Measurements from ENCODE around the gene LTN1. TPM values are rescaled to one million over a fixed set of nuclear protein-coding genes. Genes with fewer than 3 reads are reported as not detected.
A peak's percentile ranks its signal among the peaks of the same experiment; 100 is the strongest.

LTN1 gene
- total and polyA plus RNA-seq, 2 of the 13 experiments (the other 11 are each of a cell fraction or from before 2014, with no cell fraction given) = 6.7 to 24.6 TPM

DNA sequence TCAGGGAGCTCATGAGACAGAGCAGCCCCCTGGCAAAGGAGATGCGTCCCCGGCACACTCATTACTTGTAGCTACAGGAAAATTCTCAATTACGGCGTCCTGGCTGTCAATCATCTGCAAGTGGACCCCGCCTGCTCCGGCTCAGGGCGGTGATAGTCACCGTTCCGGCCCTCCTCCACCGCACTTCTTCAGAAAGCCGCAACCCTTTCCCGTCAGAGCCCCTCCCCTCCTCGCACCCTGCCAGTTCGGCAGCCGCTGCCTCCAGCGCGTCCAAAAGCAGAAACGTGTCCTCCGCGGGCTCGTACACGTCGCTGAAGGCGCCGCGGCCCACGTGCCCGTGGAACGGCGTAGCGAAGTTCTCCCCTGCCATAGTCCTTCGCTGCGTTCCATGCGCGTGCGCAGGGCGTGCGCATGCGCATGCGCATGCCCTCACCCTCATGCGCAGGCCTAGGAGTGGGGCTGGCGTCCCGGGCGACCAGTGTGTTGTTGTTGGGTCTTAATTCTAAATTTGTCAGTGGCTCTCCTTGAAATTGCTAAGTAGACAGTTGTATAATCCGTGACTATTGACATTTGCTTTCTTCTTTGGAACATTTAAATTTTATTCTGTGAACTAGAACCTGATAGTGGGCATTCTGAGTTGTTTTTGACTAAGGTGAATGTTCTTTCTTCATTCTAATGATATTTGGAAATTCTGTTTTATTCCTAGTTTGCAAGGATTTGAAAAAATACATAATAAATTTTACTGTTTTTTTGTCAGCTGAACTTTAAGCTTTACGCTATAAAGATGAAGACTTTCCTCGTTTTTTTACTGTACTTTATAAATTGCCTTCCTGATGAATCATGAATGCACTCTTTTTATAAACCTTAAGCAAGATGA lies 107.5 kb downstream of the LTN1 start (continued):
- TF ChIP-seq, protein P1, sequence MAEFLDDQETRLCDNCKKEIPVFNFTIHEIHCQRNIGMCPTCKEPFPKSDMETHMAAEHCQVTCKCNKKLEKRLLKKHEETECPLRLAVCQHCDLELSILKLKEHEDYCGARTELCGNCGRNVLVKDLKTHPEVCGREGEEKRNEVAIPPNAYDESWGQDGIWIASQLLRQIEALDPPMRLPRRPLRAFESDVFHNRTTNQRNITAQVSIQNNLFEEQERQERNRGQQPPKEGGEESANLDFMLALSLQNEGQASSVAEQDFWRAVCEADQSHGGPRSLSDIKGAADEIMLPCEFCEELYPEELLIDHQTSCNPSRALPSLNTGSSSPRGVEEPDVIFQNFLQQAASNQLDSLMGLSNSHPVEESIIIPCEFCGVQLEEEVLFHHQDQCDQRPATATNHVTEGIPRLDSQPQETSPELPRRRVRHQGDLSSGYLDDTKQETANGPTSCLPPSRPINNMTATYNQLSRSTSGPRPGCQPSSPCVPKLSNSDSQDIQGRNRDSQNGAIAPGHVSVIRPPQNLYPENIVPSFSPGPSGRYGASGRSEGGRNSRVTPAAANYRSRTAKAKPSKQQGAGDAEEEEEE (CRISPR knock-in tag; IDR thresholded peaks at IDR 0.05; ENCODE audit: borderline replicate concordance) = no peak
- TF ChIP-seq, protein P2, sequence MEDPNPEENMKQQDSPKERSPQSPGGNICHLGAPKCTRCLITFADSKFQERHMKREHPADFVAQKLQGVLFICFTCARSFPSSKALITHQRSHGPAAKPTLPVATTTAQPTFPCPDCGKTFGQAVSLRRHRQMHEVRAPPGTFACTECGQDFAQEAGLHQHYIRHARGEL (CRISPR knock-in tag; IDR thresholded peaks at IDR 0.05) = peak; percentile 88; the same call in 1 of the 2 replicates
- peak; percentile 99 for TF ChIP-seq ZNF563 (CRISPR knock-in tag; IDR thresholded peaks at IDR 0.05)
- peak; percentile 91 for TF ChIP-seq ZNF574 (CRISPR knock-in tag; IDR thresholded peaks at IDR 0.05)
- TF ChIP-seq ZNF296 (CRISPR knock-in tag; conservative IDR thresholded peaks at IDR 0.05) = peak; percentile 83; the same call in 1 of the 2 replicates
- TF ChIP-seq KDM2A (CRISPR knock-in tag; IDR thresholded peaks at IDR 0.05; ENCODE audit: borderline replicate concordance, low read depth) = peak; percentile 98
- TF ChIP-seq, protein P3, sequence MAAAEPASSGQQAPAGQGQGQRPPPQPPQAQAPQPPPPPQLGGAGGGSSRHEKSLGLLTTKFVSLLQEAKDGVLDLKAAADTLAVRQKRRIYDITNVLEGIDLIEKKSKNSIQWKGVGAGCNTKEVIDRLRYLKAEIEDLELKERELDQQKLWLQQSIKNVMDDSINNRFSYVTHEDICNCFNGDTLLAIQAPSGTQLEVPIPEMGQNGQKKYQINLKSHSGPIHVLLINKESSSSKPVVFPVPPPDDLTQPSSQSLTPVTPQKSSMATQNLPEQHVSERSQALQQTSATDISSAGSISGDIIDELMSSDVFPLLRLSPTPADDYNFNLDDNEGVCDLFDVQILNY (CRISPR knock-in tag; conservative IDR thresholded peaks at IDR 0.05) = peak; percentile 81; the same call in 1 of the 2 replicates
- TF ChIP-seq CSRNP2 (CRISPR knock-in tag; conservative IDR thresholded peaks at IDR 0.05; ENCODE audit: low read depth) = peak; percentile 61; the same call in 1 of the 2 replicates
- peak; percentile 76 for TF ChIP-seq NR2C2 (CRISPR knock-in tag; IDR thresholded peaks at IDR 0.05; ENCODE audit: borderline replicate concordance)
- TF ChIP-seq ZKSCAN8 (CRISPR knock-in tag; IDR thresholded peaks at IDR 0.05; ENCODE audit: borderline replicate concordance) = peak; percentile 80; the same call in 1 of the 2 replicates
- no peak for TF ChIP-seq SCMH1 (CRISPR knock-in tag; IDR thresholded peaks at IDR 0.05; ENCODE audit: borderline replicate concordance)
- TF ChIP-seq, protein P4, sequence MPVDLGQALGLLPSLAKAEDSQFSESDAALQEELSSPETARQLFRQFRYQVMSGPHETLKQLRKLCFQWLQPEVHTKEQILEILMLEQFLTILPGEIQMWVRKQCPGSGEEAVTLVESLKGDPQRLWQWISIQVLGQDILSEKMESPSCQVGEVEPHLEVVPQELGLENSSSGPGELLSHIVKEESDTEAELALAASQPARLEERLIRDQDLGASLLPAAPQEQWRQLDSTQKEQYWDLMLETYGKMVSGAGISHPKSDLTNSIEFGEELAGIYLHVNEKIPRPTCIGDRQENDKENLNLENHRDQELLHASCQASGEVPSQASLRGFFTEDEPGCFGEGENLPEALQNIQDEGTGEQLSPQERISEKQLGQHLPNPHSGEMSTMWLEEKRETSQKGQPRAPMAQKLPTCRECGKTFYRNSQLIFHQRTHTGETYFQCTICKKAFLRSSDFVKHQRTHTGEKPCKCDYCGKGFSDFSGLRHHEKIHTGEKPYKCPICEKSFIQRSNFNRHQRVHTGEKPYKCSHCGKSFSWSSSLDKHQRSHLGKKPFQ (CRISPR knock-in tag; IDR thresholded peaks at IDR 0.05; ENCODE audit: insufficient replicate concordance) = peak; percentile 92
- peak; percentile 92 for TF ChIP-seq HOXA5 (CRISPR knock-in tag; IDR thresholded peaks at IDR 0.05)
- peak; percentile 92 for TF ChIP-seq HNF1B (CRISPR knock-in tag; IDR thresholded peaks at IDR 0.05)

All from HepG2 (cell line).